MCF 10A (cell line): ENCODE data around the gene PIAS2. TPM values are rescaled to one million over a fixed set of nuclear protein-coding genes. Genes with fewer than 3 reads are reported as not detected.
"Not testable (repeated sequence)": the region's sequence is repeated elsewhere in the genome, so short reads cannot be mapped to it uniquely, and the experiment has no call there.

ENCODE experiments used
- BruUV-seq: library from RNA; stranded (reverse); fragments of 400-500 nt; replicated peaks from 2 replicates; lab custom pipeline; 2021; lab: Mats Ljungman, UMichigan
- CTCF ChIA-PET: fragments of 300-600 bp; sonication (Branson Sonifier 250); formaldehyde crosslinking; extraction: SDS; loops from one replicate; lab custom pipeline; 2021; ENCODE audit warnings: antibody characterized with exemption, inconsistent platforms; lab: Yijun Ruan, JAX
- POLR2A ChIA-PET: fragments of 300-600, 350-650 bp; sonication (Branson Sonifier 250); formaldehyde crosslinking; extraction: SDS; loops from one replicate; lab custom pipeline; 2020; ENCODE audit warnings: antibody characterized with exemption, inconsistent platforms; lab: Yijun Ruan, JAX
- DNase-seq: peaks from one replicate; pipeline ENCODE4 v3.0.0-alpha.2; 2018; ENCODE audit not compliant: unreplicated experiment
- H3K27ac Mint-ChIP-seq: one replicate; pipeline ENCODE4 v1.8.0; 2022; ENCODE audit warnings: mild to moderate bottlenecking, low read depth, mixed read lengths; ENCODE audit not compliant: unreplicated experiment
- H3K27me3 Mint-ChIP-seq: one replicate; pipeline ENCODE4 v1.8.0; 2022; ENCODE audit warnings: mixed read lengths; ENCODE audit not compliant: insufficient read depth, unreplicated experiment
- H3K36me3 Mint-ChIP-seq: one replicate; pipeline ENCODE4 v1.8.0; 2022; ENCODE audit warnings: mild to moderate bottlenecking, moderate library complexity, mixed read lengths; ENCODE audit not compliant: insufficient read depth, unreplicated experiment
- H3K4me1 Mint-ChIP-seq: one replicate; pipeline ENCODE4 v1.8.0; 2022; ENCODE audit warnings: mixed read lengths; ENCODE audit not compliant: insufficient read depth, unreplicated experiment
- H3K4me3 Mint-ChIP-seq: one replicate; pipeline ENCODE4 v1.8.0; 2022; ENCODE audit warnings: mild to moderate bottlenecking, moderate library complexity, mixed read lengths; ENCODE audit not compliant: unreplicated experiment
- H3K9me3 Mint-ChIP-seq: one replicate; pipeline ENCODE4 v1.8.0; 2022; ENCODE audit warnings: mixed read lengths; ENCODE audit not compliant: unreplicated experiment
- CTCF ChIP-seq: fragments of 200-600 bp; IDR thresholded peaks from one replicate; pipeline ENCODE4 v1.8.0; 2022; ENCODE audit warnings: antibody characterized with exemption, mild to moderate bottlenecking; ENCODE audit not compliant: unreplicated experiment
- intact Hi-C: fragments of 100-400 bp; cut with micrococcal nuclease; formaldehyde crosslinking; loops from 2 replicates; pipeline ENCODE4 v1.14.1; 2022
- total RNA-seq: library from RNA; stranded (reverse); gene quantifications from 2 replicates; pipeline ENCODE4 v1.2.3, GENCODE V29; 2022

PIAS2 gene
- total RNA-seq, 1 experiment from 2014 or later: 28.2 TPM

- no peak for TF ChIP-seq CTCF
- ChIA-PET POLR2A (no interaction called here), CTCF (no interaction called here)
- intact Hi-C loops: no loop called here
- H3K36me3 Mint-ChIP-seq: peaks cover 25% of the 10 kb centered on the region
- no peaks in the 10 kb centered on the region for H3K4me1 Mint-ChIP-seq
- no peak overlapping the region for H3K4me3 Mint-ChIP-seq
- no peak for DNase-seq
- no TSS peak for BruUV-seq
- no peak overlapping the region for H3K27ac Mint-ChIP-seq
- H3K27me3 Mint-ChIP-seq: no peaks in the 10 kb centered on the region
- H3K9me3 Mint-ChIP-seq: no peaks in the 10 kb centered on the region
Observed at GRCh38 chr18:46832849-46833248, 84.5 kb downstream of the PIAS2 start.

GRCh38 chr18:46832422-46832821, 84.9 kb downstream of the PIAS2 start:
- intact Hi-C loops, BruUV-seq: not testable (repeated sequence)
- peak; percentile 20 for DNase-seq

GRCh38 chr18:46831434-46831833, 85.9 kb downstream of the PIAS2 start:
- Mint-ChIP-seq H3K36me3 (peaks cover 34% of the 10 kb centered on the region), H3K4me3 (no peak overlapping the region), H3K4me1 (no peaks in the 10 kb centered on the region), H3K27me3 (no peaks in the 10 kb centered on the region), H3K27ac (no peak overlapping the region), H3K9me3 (no peaks in the 10 kb centered on the region)
- CTCF ChIA-PET: interaction anchor here (0.6 kb wide), 1 partner anchor 279 kb away, joined by 3 read pairs; no protein-coding TSS in a partner anchor
- no peak for DNase-seq
- POLR2A ChIA-PET: no interaction called here
- no peak for TF ChIP-seq CTCF
- intact Hi-C loops: no loop called here
- no TSS peak for BruUV-seq

More at GRCh38 chr18:46832422-46832821, 84.9 kb downstream of the PIAS2 start:
- H3K27me3 Mint-ChIP-seq, H3K4me3 Mint-ChIP-seq, H3K9me3 Mint-ChIP-seq, H3K27ac Mint-ChIP-seq, CTCF ChIA-PET, H3K4me1 Mint-ChIP-seq, POLR2A ChIA-PET: not testable (repeated sequence)
- H3K36me3 Mint-ChIP-seq: peaks cover 29% of the 10 kb centered on the region

GRCh38 chr18:46830633-46831032, 86.7 kb downstream of the PIAS2 start:
- Mint-ChIP-seq H3K36me3 (peaks cover 34% of the 10 kb centered on the region), H3K4me3 (no peak overlapping the region), H3K27ac (no peak overlapping the region), H3K27me3 (no peaks in the 10 kb centered on the region), H3K9me3 (no peaks in the 10 kb centered on the region), H3K4me1 (no peaks in the 10 kb centered on the region)
- intact Hi-C loops: no loop called here
- TF ChIP-seq CTCF: no peak
- DNase-seq: no peak
- POLR2A ChIA-PET: no interaction called here
- no TSS peak for BruUV-seq
- CTCF ChIA-PET: no interaction called here

- no peak for DNase-seq
- H3K36me3 Mint-ChIP-seq: peaks cover 34% of the 10 kb centered on the region
- POLR2A ChIA-PET: no interaction called here
- TF ChIP-seq CTCF: no peak
- intact Hi-C loops: no loop called here
- CTCF ChIA-PET: no interaction called here
- no peaks in the 10 kb centered on the region for H3K4me1 Mint-ChIP-seq
- no peaks in the 10 kb centered on the region for H3K9me3 Mint-ChIP-seq
- no TSS peak for BruUV-seq
- H3K27ac Mint-ChIP-seq: no peak overlapping the region
- H3K27me3 Mint-ChIP-seq: no peaks in the 10 kb centered on the region
- H3K4me3 Mint-ChIP-seq: no peak overlapping the region
Observed at GRCh38 chr18:46829947-46830346, 87.4 kb downstream of the PIAS2 start.
